ENCODE measurements around the gene TBX2. TPM values are rescaled to one million over a fixed set of nuclear protein-coding genes. Genes with fewer than 3 reads are reported as not detected.
A peak's percentile ranks its signal among the peaks of the same experiment; 100 is the strongest.

TBX2 gene
- total and polyA plus RNA-seq, 2 experiments from 2014 or later, result 212 to 228 TPM

GRCh38 chr17:61372436-61372835, 27.2 kb upstream of the TBX2 start:
- TF ChIP-seq CTCF (IDR thresholded peaks at IDR 0.05; ENCODE audit: low read depth, low read length), result no peak
- no peak overlapping the region for H3K27ac ChIP-seq
- no peaks in the 10 kb centered on the region for H3K36me3 ChIP-seq
- no peak for DNase-seq (ENCODE audit: low read depth in 1 of 2, low spot score in 1 of 2)
- H3K27me3 ChIP-seq, result no peaks in the 10 kb centered on the region
- H3K4me1 ChIP-seq (ENCODE audit: low read depth), result peaks cover 30% of the 10 kb centered on the region
- H3K4me3 ChIP-seq, result no peak overlapping the region
- no peaks in the 10 kb centered on the region for H3K9me3 ChIP-seq (ENCODE audit: low read depth)

GRCh38 chr17:61376931-61377838, 22.5 kb upstream of the TBX2 start:
- Histone ChIP-seq H3K36me3 (no peaks in the 10 kb centered on the region), H3K4me1 (ENCODE audit: low read depth) (peaks cover 54% of the 10 kb centered on the region), H3K4me3 (no peak overlapping the region), H3K27ac (peak overlapping the region; percentile 43), H3K9me3 (ENCODE audit: low read depth) (no peaks in the 10 kb centered on the region), H3K27me3 (no peaks in the 10 kb centered on the region)
- no peak for DNase-seq (ENCODE audit: low read depth in 1 of 2, low spot score in 1 of 2)
- TF ChIP-seq CTCF (IDR thresholded peaks at IDR 0.05; ENCODE audit: low read depth, low read length), result no peak

GRCh38 chr17:61378658-61379456, 20.8 kb upstream of the TBX2 start:
- peak overlapping the region; percentile 50 for H3K27ac ChIP-seq
- no peaks in the 10 kb centered on the region for H3K9me3 ChIP-seq (ENCODE audit: low read depth)
- no peaks in the 10 kb centered on the region for H3K36me3 ChIP-seq
- no peak for DNase-seq (ENCODE audit: low read depth in 1 of 2, low spot score in 1 of 2)
- H3K4me1 ChIP-seq (ENCODE audit: low read depth), result peaks cover 62% of the 10 kb centered on the region
- no peak overlapping the region for H3K4me3 ChIP-seq
- no peak for TF ChIP-seq CTCF (IDR thresholded peaks at IDR 0.05; ENCODE audit: low read depth, low read length)
- H3K27me3 ChIP-seq, result no peaks in the 10 kb centered on the region

- Histone ChIP-seq H3K36me3 (no peaks in the 10 kb centered on the region), H3K4me3 (no peak overlapping the region), H3K27me3 (no peaks in the 10 kb centered on the region), H3K9me3 (ENCODE audit: low read depth) (no peaks in the 10 kb centered on the region), H3K27ac (no peak overlapping the region), H3K4me1 (ENCODE audit: low read depth) (peaks cover 63% of the 10 kb centered on the region)
- DNase-seq (ENCODE audit: low read depth in 1 of 2, low spot score in 1 of 2), result no peak
- no peak for TF ChIP-seq CTCF (IDR thresholded peaks at IDR 0.05; ENCODE audit: low read depth, low read length)
These were observed 20.0 kb upstream of the TBX2 start for GRCh38 chr17:61379457-61380216.

- no peak for DNase-seq (ENCODE audit: low read depth in 1 of 2, low spot score in 1 of 2)
- Histone ChIP-seq H3K36me3 (no peaks in the 10 kb centered on the region), H3K4me1 (ENCODE audit: low read depth) (peaks cover 68% of the 10 kb centered on the region), H3K27ac (peak overlapping the region; percentile 22), H3K9me3 (ENCODE audit: low read depth) (no peaks in the 10 kb centered on the region), H3K27me3 (no peaks in the 10 kb centered on the region), H3K4me3 (no peak overlapping the region)
- no peak for TF ChIP-seq CTCF (IDR thresholded peaks at IDR 0.05; ENCODE audit: low read depth, low read length)
These were observed 19.3 kb upstream of the TBX2 start for GRCh38 chr17:61380217-61380835.

All from cardiac muscle cell (in vitro differentiated cells and primary cell).